HG03460 (cell line): ENCODE data around the gene SP8.

Source experiments
- ATAC-seq: cut with Tn5 transposase; IDR thresholded peaks from one replicate; pipeline ENCODE4 v1.9.1; 2021; ENCODE audit not compliant: unreplicated experiment

Gene SP8

GRCh38 chr7:20795361-20795760, 8.7 kb upstream of the SP8 start:
- no peak for ATAC-seq

DNA sequence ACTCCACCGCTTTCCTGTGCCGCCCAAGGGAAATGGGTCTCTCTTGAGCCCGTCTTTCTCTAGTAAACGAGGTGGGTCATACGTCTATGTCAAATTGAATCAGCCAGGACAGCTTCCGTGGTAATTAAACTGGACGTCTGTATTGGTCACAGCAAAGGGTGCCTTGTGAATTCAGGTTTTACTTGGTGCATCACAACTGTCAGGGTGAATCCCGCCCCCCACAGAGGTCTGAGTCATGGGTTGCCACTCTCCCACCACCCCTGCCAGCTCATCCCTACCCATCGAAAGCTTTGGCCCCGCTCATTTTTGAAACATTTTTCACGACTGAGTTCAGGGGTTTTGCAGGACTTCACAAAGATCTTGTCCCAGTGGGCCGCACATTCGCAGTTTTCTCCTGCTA, 8.0 kb upstream of the SP8 start:
- ATAC-seq = no peak

DNA sequence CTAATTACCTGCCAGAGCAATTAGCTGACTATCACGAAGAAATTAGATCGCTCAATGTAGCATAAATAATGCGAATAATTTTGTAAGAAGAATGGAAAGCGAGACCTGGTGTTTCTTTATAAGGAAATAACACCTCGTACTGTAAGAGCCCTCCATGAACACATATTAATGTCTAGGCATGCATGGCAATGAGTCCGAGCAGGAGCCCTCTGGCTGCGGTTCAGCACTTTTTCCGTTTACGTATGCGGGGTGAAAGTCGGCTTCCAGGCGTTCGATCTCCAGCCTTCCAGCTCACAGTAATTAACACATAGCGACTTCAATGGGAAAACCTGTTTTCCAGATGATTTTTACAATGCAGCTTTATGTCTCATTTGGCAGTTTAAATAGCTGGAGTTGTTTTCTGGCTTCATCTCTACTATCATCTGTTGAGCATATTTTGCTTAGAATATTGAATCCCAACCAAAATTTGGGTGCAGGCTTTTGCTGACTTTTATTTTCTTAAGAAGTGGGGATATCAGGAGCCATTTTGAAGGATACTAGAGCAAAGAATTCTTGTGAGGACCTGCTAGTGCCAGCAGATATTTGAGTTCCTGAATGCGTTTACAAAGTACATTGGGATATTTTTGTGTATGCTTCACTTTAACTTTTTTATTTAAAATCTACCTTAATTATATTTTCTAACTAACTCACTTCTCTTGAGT, 7.2 kb upstream of the SP8 start:
- ATAC-seq = no peak

DNA sequence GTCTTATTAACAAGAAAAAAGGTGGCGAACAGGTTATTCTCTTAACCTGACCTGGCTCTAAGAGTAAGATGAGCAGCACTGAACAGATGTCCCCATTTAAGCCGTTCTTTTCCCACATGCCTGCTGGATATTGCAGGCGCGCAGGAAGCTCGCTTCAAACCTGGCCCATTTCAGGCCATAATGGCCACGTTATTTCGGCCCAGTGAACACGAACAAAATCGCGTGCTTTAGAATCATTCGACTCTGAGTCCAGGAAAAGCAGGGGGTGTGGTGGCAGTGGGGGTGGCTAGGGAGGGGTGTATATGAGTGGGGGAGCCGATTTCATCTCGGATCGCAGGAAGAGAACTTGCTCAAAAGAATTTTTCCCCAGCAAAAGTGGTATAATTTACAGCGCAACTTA, 6.6 kb upstream of the SP8 start:
- no peak for ATAC-seq

DNA sequence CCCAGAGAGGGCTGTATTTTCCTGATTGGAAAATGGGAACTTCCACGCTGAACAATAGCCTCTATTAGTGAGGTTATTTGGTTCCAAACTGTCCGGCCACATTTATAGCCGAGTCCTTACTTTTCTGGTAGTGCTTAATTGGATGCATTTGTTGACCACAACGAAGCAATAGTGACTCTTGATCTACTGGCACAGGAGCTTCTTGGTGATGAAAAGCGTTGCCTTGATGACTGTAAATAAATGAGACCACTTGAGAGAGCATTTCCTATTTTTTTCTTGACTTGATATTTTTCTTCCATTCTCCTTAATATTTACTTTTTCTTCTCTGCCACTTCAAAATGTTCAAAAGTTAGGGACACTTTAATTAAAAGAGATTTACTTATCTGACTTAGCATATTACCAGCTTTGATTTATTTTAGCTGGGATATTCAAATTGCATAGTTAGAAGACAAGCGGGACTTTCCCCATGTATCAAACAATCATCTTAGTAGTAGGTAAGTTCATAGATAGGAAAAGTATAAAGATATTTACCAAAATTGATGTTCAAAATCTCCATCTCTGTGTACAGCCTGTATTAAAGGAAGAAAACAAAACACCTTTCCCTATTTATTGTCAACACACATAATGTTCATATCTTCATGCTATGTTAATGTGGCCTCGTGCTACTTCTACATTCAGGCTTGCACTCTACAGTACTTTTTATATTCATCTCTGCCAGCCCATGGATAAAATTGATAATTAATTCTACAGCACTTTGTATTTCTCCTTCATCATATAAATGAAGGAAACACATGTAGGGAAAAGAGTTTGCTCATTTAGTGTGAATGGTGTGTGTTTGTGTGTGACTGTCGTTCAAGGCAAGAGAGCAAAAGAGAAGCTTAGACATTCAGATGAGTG, 5.1 kb upstream of the SP8 start:
- no peak for ATAC-seq

DNA sequence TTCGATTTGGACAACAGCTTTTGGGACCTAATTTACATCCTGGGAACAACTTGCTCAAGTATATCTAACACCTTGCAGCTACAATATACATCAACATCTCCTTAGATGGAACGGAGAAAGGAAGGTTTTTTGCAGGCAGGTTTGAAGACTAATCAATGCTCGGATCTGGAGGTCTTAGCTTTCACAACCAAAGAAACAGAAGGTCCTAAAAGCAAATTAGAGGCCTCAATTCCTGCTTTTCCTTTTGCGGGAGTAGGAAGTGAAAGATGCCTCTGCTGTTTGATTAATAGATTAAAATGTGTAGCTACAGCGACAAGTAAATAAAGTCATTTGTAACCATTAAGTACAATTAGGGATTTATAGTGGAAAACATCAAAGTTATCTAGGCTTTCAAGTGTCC, 3.7 kb upstream of the SP8 start:
- ATAC-seq = no peak

- ATAC-seq = no peak
Measured at GRCh38 chr7:20788420-20788990, 1.8 kb upstream of the SP8 start.

DNA sequence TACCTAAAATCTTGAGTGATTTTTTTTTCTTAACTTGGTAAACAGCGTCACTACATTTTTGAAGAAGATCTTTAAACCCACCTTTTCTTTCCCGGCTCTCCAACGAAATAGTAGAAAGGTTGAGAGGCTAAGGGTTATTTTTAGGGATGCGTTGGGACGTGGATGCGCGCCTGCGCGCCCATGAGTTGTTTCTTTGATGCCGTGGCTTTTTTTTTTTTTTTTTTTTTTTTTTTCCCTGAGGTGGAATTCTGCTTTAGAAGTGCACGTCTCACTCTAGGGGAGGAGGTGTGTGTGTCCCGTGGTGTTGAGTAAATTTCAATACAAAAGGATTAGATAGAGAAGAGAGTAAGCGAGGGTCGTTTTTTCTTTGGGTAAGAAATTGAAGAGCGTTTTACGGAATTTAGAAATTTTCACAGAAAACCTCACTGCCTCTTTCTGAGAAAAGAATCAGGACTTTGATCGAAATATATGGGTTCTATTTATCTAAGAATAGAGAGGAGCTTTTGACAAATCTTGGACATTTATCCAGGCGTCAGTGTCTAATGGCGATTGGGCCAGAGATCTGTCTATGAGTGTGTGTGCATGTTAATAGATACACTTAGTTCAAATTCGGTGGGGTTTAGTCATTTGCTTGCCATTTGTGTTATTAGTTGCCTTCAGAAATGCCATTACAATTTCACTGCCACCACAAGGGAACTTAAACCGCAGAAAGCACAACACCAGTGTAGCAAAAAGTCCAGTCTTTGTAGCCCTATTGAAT, 1.2 kb upstream of the SP8 start:
- ATAC-seq = no peak

GRCh38 chr7:20786421-20786778, 286 bp downstream of the SP8 start:
- ATAC-seq = no peak

DNA sequence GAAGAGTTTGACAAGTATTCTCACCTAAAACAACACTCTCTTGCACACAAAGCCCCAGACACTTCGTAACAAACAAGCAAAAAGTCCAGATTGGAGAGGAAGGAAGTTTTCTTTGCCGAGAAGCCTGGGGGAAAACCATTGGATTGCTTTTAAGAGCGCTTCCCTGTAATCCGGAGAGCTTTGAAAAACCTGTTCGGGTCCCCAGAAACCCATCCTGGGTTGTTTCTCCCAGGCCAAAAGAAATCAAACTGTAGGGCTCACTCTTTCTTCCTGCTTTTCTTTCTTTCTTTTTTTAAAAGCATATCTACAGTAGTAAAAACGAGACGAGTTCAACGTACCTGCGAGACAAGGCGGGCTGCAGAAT, 655 bp downstream of the SP8 start:
- ATAC-seq = no peak

GRCh38 chr7:20785157-20786048, 1.3 kb downstream of the SP8 start:
- ATAC-seq = no peak

- ATAC-seq = no peak
Measured at GRCh38 chr7:20784388-20785156, 2.1 kb downstream of the SP8 start.

GRCh38 chr7:20783700-20784387, 2.8 kb downstream of the SP8 start:
- ATAC-seq = no peak

DNA sequence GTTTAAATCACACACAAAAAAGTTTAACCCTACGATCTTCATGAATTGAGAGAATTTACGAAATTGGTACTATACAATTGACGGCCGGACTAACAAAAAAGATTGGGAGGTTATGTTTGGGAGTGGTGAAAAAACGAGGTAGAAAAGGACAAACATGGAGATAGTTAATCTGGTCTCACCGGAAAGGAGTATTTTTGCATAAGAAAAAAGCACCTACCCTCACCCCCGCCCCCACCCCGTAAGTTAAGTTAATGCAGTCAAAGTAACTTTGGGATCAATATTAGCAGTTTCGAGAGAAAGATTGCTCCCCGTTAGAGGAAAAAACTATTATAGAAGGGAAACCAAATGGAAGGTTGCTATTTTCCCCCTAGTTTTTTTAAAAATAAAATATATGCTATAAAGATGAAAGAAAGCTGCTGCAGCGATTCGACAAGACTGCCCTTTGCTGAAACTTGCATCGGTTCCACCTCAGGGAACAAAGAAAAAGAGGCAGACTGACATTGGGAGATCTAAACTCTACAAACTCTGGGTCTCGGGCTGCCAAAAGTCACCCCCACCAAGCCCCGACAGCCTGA, 3.5 kb downstream of the SP8 start:
- ATAC-seq = no peak

DNA sequence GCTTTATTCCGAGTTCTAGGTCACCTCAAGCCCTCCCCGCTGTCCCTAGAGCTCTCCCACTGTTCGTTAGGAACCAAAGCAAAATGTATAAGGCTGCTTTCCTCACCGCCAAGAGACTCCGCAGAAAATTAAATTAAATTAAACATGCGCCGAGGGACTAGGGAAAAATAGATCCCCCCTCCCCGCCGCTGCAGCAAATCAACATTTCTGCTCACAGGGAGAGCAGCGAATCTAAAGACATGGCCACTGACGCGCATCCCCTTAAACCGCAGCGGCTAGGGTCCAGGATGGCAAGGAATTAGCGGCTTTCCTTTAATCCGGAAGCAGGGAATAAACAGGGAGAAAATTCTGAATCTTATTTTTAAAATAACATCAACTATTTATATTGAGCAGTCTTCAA, 7.6 kb downstream of the SP8 start:
- ATAC-seq = no peak

DNA sequence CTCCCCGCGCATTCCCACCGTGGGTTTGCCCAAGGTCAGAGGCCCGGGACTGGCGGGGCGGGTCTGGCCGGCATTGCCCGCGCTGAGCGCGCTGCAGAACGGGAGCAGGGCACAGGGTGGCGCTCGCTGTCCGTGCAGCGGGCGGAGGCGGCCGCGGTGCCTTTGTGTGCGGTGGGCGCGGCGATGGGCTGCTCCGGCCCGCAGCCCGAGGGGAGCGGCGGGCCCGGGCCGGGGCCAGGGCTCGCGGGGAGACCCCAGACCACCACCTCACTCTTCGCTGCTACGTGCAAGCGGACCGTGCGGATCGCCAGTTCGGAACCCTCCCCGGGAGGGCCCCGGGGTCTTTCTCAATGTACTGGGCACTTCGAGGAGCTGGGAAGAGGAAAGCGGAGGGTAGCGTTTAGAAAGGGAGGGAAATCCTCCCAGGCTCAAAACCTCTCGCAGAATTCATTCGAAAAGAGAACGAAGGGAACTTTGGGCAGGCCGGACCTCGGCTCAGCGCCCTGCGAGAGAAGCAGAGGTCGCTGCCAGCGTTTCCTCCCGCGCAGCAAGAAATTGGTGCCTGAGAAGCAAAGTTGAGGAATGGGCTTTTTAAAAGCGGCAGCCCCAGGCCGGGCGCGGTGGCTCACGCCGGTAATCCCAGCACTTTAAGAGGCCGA, 8.5 kb downstream of the SP8 start:
- ATAC-seq = peak; percentile 74

- ATAC-seq = peak; percentile 27
Measured at GRCh38 chr7:20777377-20778062, 9.2 kb downstream of the SP8 start.

DNA sequence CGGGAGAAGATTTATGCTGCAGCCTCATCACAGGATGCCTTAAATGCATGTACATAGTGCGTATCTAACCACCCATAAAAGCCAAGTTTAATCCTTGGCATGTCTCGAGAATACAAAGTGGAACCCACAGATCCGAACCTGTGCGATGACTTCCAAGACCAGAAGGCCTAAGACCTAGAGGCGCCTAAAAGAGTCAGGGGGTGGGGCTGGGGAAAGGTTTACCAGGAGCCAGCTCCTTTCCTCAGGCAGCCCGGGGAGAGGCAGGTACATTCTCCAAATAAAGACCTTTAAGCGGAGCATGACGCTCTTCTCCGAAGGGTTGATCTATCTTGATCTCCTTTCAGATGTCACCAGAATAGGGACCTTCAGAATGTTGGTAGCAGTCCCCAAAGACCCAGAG, 9.7 kb downstream of the SP8 start:
- ATAC-seq = no peak
